ENCODE measurements around the gene METTL23.

DNA sequence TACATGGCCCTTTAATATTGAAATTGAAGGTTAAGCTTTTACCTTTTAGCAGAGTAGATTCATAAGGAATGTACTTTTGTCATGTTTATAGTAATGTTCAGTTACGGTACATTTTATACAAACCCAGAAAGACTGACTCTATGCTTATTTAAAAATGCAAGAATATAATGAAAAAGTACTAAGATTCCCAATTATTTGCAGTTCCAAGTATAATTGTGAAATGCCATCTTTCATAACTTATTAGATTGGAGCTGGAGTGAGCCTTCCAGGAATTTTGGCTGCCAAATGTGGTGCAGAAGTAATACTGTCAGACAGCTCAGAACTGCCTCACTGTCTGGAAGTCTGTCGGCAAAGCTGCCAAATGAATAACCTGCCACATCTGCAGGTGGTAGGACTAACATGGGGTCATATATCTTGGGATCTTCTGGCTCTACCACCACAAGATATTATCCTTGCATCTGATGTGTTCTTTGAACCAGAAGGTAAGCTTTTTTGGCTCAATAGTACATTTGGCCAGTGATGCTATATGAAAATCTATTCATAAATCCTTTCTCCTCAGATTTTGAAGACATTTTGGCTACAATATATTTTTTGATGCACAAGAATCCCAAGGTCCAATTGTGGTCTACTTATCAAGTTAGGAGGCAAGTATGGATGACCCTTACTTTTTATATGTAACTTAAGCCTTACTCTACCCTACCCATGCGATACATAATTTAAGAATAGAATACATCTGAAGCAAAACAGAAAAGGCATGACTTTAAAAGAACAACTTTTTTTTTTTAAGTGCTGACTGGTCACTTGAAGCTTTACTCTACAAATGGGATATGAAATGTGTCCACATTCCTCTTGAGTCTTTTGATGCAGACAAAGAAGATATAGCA lies 6.3 kb downstream of the METTL23 start:
- no peak for TF ChIP-seq EZH2 (IDR thresholded peaks at IDR 0.05; ENCODE audit: low read length)
- TF ChIP-seq CTCF (optimal IDR thresholded peaks at IDR 0.05 in 1 of 3, IDR thresholded peaks at IDR 0.05 in 1 of 3, conservative IDR thresholded peaks at IDR 0.05 in 1 of 3; ENCODE audit: extremely low read depth in 1 of 3, insufficient read depth in 2 of 3, low read length in 3 of 3) = no peak
